ENCODE measurements around the gene SYNE3. TPM values are rescaled to one million over a fixed set of nuclear protein-coding genes. Genes with fewer than 3 reads are reported as not detected.

Gene SYNE3
- total RNA-seq, 1 donor from 2014 or later: 11.5 TPM

DNA sequence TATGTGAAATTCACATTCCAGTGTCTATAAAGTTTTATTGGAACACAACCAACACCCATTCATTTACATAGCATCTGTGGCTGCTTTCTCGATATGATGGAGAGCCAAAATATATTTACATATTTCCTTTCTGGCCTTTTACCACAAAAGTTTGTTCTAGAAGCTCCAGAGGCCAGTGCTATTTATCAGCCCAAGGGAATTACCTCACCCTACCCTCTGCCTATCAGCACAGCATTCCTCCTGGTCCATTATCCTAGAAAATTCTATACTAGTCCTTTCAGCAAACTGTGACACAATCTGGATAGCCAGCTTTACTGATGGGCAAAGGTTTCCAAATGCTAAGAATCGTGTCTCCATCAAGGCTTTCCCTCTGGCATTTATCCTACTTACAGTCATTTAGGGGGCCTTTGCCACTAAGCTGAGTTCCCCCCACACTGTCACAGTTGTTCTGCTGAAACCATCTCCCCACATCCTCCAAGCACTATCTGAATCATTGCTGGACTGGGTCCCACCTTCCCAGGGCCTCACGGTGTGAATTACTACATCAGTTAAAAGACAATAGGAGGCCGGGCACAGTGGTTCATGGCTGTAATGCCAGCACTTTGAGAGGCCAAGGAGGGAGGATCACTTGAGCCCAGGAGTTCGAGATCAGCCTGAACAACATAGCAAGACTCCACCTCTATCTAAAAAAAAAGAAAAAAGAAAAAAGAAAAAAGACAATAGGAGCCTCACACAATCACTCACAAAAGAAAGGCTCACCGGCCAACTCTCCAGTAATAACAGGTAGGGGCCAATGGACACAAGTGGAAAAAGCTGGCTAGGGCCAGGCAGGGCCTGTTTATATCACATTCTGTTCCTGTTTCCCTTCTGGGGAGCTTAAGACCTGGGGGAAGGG is 12.1 kb downstream of the SYNE3 start:
- DNase-seq (ENCODE audit: low read depth, low spot score): no peak

- no peak for DNase-seq (ENCODE audit: low read depth, low spot score)
These were observed 12.9 kb downstream of the SYNE3 start for GRCh38 chr14:95503365-95504134.

DNA sequence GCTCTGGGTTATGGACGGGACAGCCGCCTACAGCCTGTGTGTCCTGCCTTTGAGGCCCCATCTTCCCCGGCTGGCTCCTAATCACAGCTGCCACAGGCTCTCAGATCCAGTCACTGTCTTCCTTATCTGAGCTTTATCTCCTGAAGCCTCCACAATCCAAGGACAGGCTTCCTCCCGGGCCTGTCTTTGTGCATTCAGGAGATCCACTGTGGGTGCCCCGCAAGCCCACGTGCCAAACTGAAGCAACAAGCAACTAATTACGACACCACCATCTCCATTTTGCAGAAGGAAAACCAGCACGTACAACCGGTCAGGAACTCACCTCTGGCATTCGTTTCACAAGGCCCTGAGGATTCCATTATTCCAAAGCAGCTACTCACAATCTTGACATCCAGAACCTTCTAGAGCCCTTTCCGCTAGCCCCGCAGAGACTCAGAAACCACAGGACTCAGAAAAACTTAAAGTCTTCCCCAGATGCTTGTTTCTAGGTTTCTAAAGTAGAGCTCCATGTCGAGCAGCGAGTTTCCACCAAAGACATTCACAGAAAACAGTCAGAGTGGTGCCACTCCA is 14.0 kb downstream of the SYNE3 start:
- no peak for DNase-seq (ENCODE audit: low read depth, low spot score)

DNA sequence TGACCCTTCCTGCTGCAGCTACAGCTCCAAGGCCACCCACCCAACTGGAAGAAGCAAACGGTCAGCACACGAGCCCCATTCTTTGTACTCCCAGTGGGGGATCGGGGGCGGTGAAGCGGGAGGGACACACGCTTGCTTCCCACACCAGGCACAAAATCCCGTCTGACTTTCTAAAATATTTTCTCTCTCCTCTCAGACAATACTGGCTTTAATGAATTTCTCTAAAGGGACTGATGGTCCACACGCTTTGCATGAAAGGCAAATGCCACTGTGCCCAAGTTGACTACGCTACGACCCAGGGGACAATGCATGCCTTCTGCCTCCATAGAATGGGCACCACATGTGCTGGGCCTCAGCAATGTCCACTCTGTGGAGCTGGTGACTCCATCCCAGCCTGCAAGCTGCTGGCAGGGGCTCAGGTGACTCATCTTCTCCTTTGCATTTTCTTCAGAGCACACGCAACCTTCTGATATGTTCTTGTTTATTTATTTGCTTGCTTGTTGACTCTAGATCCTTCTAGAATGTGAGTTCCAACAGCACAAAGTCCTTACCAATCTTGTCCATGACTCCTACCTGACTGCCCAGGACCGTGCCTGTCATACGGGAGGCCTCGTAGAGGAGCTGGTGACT is 15.6 kb downstream of the SYNE3 start:
- no peak for DNase-seq (ENCODE audit: low read depth, low spot score)

DNA sequence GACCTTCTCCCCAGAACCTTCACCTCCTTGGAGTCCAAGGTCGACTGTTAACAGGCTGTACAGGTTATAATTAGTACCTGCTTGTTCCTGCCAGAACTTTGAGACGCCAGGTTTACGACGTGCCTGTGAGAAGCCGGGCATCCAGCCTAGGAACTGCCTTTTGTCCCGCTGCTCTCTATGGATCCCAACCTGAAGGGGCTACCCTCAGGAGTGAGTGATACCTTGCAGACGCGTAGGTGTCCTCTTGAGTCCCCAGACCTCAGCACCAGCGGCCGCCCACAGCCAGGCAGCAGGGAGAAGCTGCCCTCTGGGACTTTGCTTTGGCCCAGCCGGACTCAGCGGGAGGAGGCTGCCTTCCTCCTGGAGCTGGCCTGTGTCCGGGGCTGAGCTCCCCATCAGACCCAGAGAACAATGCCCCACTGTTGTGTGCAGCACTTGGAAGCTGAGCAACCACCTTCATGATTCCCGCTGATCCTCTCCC is 16.2 kb downstream of the SYNE3 start:
- no peak for DNase-seq (ENCODE audit: low read depth, low spot score)

- DNase-seq (ENCODE audit: low read depth, low spot score): no peak
These were observed 17.1 kb downstream of the SYNE3 start for GRCh38 chr14:95499354-95499750.

GRCh38 chr14:95498622-95499353 is 17.7 kb downstream of the SYNE3 start:
- no peak for DNase-seq (ENCODE audit: low read depth, low spot score)

GRCh38 chr14:95497561-95498011 is 18.9 kb downstream of the SYNE3 start:
- DNase-seq (ENCODE audit: low read depth, low spot score): no peak

- no peak for DNase-seq (ENCODE audit: low read depth, low spot score)
These were observed 19.7 kb downstream of the SYNE3 start for GRCh38 chr14:95496690-95497259.

GRCh38 chr14:95496111-95496681 is 20.3 kb downstream of the SYNE3 start:
- no peak for DNase-seq (ENCODE audit: low read depth, low spot score)

- DNase-seq (ENCODE audit: low read depth, low spot score): no peak
These were observed 20.9 kb downstream of the SYNE3 start for GRCh38 chr14:95495538-95496025.

GRCh38 chr14:95495076-95495475 is 21.4 kb downstream of the SYNE3 start:
- DNase-seq (ENCODE audit: low read depth, low spot score): no peak

DNA sequence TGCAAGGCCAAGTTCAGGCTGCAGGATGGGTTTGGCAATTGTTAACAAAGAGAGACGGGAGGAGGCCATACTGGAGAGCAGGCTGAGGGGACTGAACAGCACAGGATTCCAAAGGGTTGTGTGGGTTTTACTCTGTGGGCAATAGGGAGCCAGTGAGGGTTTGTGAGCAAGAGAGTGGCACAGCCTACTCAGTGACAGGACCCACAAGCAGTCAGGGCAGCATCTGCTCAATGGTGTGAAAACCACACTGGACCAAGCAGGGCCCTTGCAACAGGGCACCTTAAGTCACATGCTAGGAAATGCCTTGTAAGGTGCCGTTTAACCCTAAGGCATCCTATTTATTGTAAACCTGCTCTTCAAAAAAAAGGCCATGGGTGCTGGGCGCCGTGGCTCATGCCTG is 22.0 kb downstream of the SYNE3 start:
- no peak for DNase-seq (ENCODE audit: low read depth, low spot score)

GRCh38 chr14:95493976-95494375 is 22.5 kb downstream of the SYNE3 start:
- DNase-seq (ENCODE audit: low read depth, low spot score): no peak

GRCh38 chr14:95493503-95493902 is 22.9 kb downstream of the SYNE3 start:
- DNase-seq (ENCODE audit: low read depth, low spot score): no peak

- no peak for DNase-seq (ENCODE audit: low read depth, low spot score)
These were observed 24.4 kb downstream of the SYNE3 start for GRCh38 chr14:95491936-95492608.

- DNase-seq (ENCODE audit: low read depth, low spot score): no peak
These were observed 25.6 kb downstream of the SYNE3 start for GRCh38 chr14:95490727-95491451.

DNA sequence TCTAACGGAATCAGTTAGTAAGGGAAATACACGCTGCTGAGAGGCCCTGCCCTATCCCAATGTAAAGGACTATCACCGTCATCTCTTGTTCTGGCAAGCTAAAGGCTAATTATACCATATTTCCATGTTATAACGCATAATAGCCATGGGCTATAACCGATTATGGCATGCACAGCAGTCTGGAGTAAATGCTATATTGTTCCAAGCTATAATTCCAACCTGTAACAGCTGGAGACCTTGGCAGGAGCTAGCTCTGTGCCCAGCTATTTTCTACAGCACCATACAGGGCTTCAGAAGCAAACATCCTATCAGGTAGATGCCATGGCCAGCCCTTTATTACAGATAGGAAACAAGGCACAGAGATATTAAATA is 26.3 kb downstream of the SYNE3 start:
- DNase-seq (ENCODE audit: low read depth, low spot score): no peak

Data from pulmonary artery endothelial cell (primary cell).